Loucy (cell line): ENCODE results near the gene PSAPL1.

ENCODE experiments used
- H2AFZ ChIP-seq: fragments of 200-600 bp; sonication (generic); 2 replicates; pipeline ENCODE4 v1.6.0; 2016; ENCODE audit warnings: antibody characterized with exemption, mild to moderate bottlenecking, low read length, moderate library complexity
- H3F3A ChIP-seq: fragments of 200-600 bp; 2 replicates; pipeline ENCODE4 v1.6.0; 2016; ENCODE audit warnings: antibody characterized with exemption, low read depth, mild to moderate bottlenecking
- H3K27me3 ChIP-seq: fragments of 200-600 bp; sonication (generic); 2 replicates; pipeline ENCODE4 v1.6.1; 2014; ENCODE audit warnings: low read length, mild to moderate bottlenecking; ENCODE audit not compliant: insufficient read depth, poor library complexity, severe bottlenecking
- H3K36me3 ChIP-seq: fragments of 200-600 bp; sonication (generic); 2 replicates; pipeline ENCODE4 v1.6.1; 2016; ENCODE audit warnings: low read length; ENCODE audit not compliant: insufficient read depth
- H3K4me1 ChIP-seq: fragments of 200-600 bp; sonication (generic); 2 replicates; pipeline ENCODE4 v1.5.1; 2014; ENCODE audit warnings: low read length, mild to moderate bottlenecking; ENCODE audit not compliant: insufficient read depth, poor library complexity, severe bottlenecking
- H3K4me2 ChIP-seq: fragments of 200-600 bp; sonication (generic); 2 replicates; pipeline ENCODE4 v1.6.0; 2014; ENCODE audit warnings: antibody characterized with exemption, low read length, low read depth, mild to moderate bottlenecking; ENCODE audit not compliant: poor library complexity, severe bottlenecking
- H3K4me3 ChIP-seq: fragments of 200-600 bp; sonication (generic); 2 replicates; pipeline ENCODE4 v1.5.1; 2014; ENCODE audit warnings: low read length, mild to moderate bottlenecking, mixed read lengths; ENCODE audit not compliant: poor library complexity, severe bottlenecking
- H3K79me2 ChIP-seq: fragments of 200-600 bp; sonication (generic); 2 replicates; pipeline ENCODE4 v1.6.1; 2014; ENCODE audit warnings: low read length; ENCODE audit not compliant: insufficient read depth
- H3K9ac ChIP-seq: fragments of 200-600 bp; sonication (generic); 2 replicates; pipeline ENCODE4 v1.6.0; 2014; ENCODE audit warnings: mild to moderate bottlenecking, low read depth, low read length, moderate library complexity; ENCODE audit not compliant: poor library complexity, severe bottlenecking
- H3K9me2 ChIP-seq: fragments of 200-600 bp; sonication (generic); replicated peaks from 2 replicates; pipeline ENCODE4 v1.6.1; 2016; ENCODE audit warnings: low read depth, low read length, mixed read lengths
- H3K9me3 ChIP-seq: fragments of 200-600 bp; sonication (generic); 2 replicates; pipeline ENCODE4 v1.6.1; 2014; ENCODE audit warnings: mild to moderate bottlenecking, antibody characterized with exemption, low read length, low read depth; ENCODE audit not compliant: insufficient read depth
- H4K20me1 ChIP-seq: fragments of 200-600 bp; sonication (generic); 2 replicates; pipeline ENCODE4 v1.6.0; 2014; ENCODE audit warnings: antibody characterized with exemption, low read length, mild to moderate bottlenecking; ENCODE audit not compliant: insufficient read depth, poor library complexity, severe bottlenecking
- EZH2phosphoT487 ChIP-seq: fragments of 200-600 bp; IDR thresholded peaks from 2 replicates; pipeline ENCODE4 v1.6.1; 2018; ENCODE audit warnings: antibody characterized with exemption, mild to moderate bottlenecking, moderate library complexity, borderline replicate concordance
- TF ChIP-seq, protein P1 (sequence below): fragments of 200-600 bp; sonication (generic); conservative IDR thresholded peaks from 2 replicates; pipeline ENCODE4 v1.5.1; 2014; ENCODE audit warnings: mild to moderate bottlenecking, antibody characterized with exemption, low read length

The PSAPL1 gene

GRCh38 chr4:7383266-7383665 is 51.5 kb downstream of the PSAPL1 start:
- Histone ChIP-seq H3K27me3 (no peaks in the 10 kb centered on the region), H3K9me2 (no peaks in the 10 kb centered on the region), H3K4me2 (no peak overlapping the region), H3F3A (no peaks in the 10 kb centered on the region), H3K79me2 (no peaks in the 10 kb centered on the region), H3K9ac (no peak overlapping the region), H3K36me3 (no peaks in the 10 kb centered on the region), H3K4me3 (no peak overlapping the region), H3K9me3 (peaks cover 33% of the 10 kb centered on the region; the same call in 1 of the 2 replicates), H2AFZ (no peak overlapping the region), H4K20me1 (no peaks in the 10 kb centered on the region), H3K4me1 (no peaks in the 10 kb centered on the region)
- TF ChIP-seq EZH2phosphoT487, result no peak
- TF ChIP-seq, protein P1, sequence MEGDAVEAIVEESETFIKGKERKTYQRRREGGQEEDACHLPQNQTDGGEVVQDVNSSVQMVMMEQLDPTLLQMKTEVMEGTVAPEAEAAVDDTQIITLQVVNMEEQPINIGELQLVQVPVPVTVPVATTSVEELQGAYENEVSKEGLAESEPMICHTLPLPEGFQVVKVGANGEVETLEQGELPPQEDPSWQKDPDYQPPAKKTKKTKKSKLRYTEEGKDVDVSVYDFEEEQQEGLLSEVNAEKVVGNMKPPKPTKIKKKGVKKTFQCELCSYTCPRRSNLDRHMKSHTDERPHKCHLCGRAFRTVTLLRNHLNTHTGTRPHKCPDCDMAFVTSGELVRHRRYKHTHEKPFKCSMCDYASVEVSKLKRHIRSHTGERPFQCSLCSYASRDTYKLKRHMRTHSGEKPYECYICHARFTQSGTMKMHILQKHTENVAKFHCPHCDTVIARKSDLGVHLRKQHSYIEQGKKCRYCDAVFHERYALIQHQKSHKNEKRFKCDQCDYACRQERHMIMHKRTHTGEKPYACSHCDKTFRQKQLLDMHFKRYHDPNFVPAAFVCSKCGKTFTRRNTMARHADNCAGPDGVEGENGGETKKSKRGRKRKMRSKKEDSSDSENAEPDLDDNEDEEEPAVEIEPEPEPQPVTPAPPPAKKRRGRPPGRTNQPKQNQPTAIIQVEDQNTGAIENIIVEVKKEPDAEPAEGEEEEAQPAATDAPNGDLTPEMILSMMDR, result no peak

- Histone ChIP-seq H3K9ac (no peak overlapping the region), H3K36me3 (no peaks in the 10 kb centered on the region), H2AFZ (no peak overlapping the region), H3K4me1 (no peaks in the 10 kb centered on the region), H3K9me3 (peaks cover 29% of the 10 kb centered on the region; the same call in 1 of the 2 replicates), H3K27me3 (no peaks in the 10 kb centered on the region), H4K20me1 (no peaks in the 10 kb centered on the region), H3K4me3 (no peak overlapping the region), H3K9me2 (no peaks in the 10 kb centered on the region), H3F3A (no peaks in the 10 kb centered on the region), H3K4me2 (no peak overlapping the region), H3K79me2 (no peaks in the 10 kb centered on the region)
- TF ChIP-seq, protein P1, result no peak
- TF ChIP-seq EZH2phosphoT487, result no peak
Measured at GRCh38 chr4:7382634-7383014, 52.1 kb downstream of the PSAPL1 start.

DNA sequence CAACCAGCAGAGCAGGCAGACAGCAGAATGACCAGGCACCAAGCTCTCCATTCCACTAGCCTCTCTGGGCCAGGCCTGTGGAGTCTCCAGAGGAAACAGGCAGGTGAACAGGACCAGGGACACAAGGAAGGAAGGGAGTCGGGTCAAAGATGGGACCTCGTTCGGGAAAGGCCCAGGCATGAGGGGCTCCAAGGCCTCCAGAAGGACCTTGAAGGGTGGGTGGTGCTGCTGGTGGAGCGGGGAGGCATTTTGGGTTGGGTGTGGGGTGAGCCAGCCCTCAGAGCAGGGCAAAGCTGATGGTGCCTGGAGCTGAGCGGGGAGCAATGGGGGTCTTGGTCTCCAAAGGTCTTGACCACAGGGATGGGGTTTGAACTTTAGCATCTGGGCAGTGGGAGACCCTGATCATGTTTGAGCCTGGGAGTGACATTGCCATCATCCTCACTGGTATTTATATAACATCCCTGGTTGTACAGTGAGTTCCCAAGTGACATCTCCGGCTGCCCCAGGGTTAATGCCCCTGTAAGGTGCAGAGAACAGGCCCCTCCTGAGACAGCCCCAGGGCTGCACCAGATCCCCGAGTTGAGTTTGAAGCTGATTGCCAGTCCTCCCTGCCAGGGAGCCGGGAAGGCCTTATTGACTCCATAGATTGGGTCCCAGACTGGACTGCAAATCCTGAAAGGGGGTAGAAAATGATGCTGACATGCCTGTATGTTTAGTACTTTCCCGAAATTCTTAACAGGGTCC is 52.7 kb downstream of the PSAPL1 start:
- Histone ChIP-seq H3K9ac (no peak overlapping the region), H3K9me2 (no peaks in the 10 kb centered on the region), H3K36me3 (no peaks in the 10 kb centered on the region), H3K27me3 (no peaks in the 10 kb centered on the region), H3F3A (no peaks in the 10 kb centered on the region), H3K4me2 (no peak overlapping the region), H3K4me1 (no peaks in the 10 kb centered on the region), H4K20me1 (no peaks in the 10 kb centered on the region), H2AFZ (no peak overlapping the region), H3K9me3 (peaks cover 29% of the 10 kb centered on the region; the same call in 1 of the 2 replicates), H3K79me2 (no peaks in the 10 kb centered on the region), H3K4me3 (no peak overlapping the region)
- TF ChIP-seq, protein P1, result no peak
- TF ChIP-seq EZH2phosphoT487, result no peak
